K562 (cell line): ENCODE data around the gene ANO8. TPM values are rescaled to one million over a fixed set of nuclear protein-coding genes. Genes with fewer than 3 reads are reported as not detected.
A peak's percentile ranks its signal among the peaks of the same experiment; 100 is the strongest.

Source experiments
- CBFB ChIP-seq: sonication (generic); formaldehyde crosslinking; IDR thresholded peaks from 2 replicates; pipeline ENCODE4 v1.4.0; 2020; ENCODE audit warnings: mild to moderate bottlenecking, missing genetic modification reagents
- GABPB1 ChIP-seq: sonication (generic); formaldehyde crosslinking; IDR thresholded peaks from 2 replicates; pipeline ENCODE4 v1.8.0; 2022; ENCODE audit warnings: mild to moderate bottlenecking, missing genetic modification reagents
- HDAC1 ChIP-seq, 2 experiments: fragments of 450-650 bp; IDR thresholded peaks; 2 replicates each; pipeline ENCODE4 v1.6.1; 2016 to 2017; ENCODE audit warnings: inconsistent platforms in 1 of 2, mild to moderate bottlenecking in 1 of 2, moderate library complexity in 1 of 2
- HMG20B ChIP-seq: fragments of 250-450 bp; sonication (Bioruptor Pico); IDR thresholded peaks from 2 replicates; pipeline ENCODE4 v1.5.0; 2021; ENCODE audit warnings: mild to moderate bottlenecking
- MAFK ChIP-seq: IDR thresholded peaks from 2 replicates; pipeline ENCODE4 v1.6.1; 2011; ENCODE audit warnings: low read length, improper control_type of control experiment
- MECOM ChIP-seq: fragments of 250-450 bp; sonication (Bioruptor Pico); IDR thresholded peaks from 2 replicates; pipeline ENCODE4 v1.8.0; 2022; ENCODE audit warnings: inconsistent platforms
- MEF2A ChIP-seq: IDR thresholded peaks from 2 replicates; pipeline ENCODE4 v1.6.1; 2011; ENCODE audit warnings: low read depth, mild to moderate bottlenecking, low read length, moderate library complexity; ENCODE audit not compliant: control insufficient read depth
- NUFIP1 ChIP-seq: fragments of 450-650 bp; IDR thresholded peaks from 2 replicates; pipeline ENCODE4 v1.6.1; 2018; ENCODE audit not compliant: partially characterized antibody
- SP1 ChIP-seq: sonication (generic); formaldehyde crosslinking; IDR thresholded peaks from 2 replicates; pipeline ENCODE4 v1.8.1; 2022; ENCODE audit warnings: mild to moderate bottlenecking, missing genetic modification reagents
- ZBED1 ChIP-seq: IDR thresholded peaks from 2 replicates; pipeline ENCODE4 v1.6.1; 2014
- ZNF407 ChIP-seq: fragments of 450-650 bp; IDR thresholded peaks from 2 replicates; pipeline ENCODE4 v1.6.1; 2016; ENCODE audit warnings: low read depth
- polyA plus RNA-seq, 8 experiments: library from polyadenylated mRNA; depleted of rRNA in 4 of 8; stranded (reverse) in 5 of 8; unstranded in 3 of 8; fragments of >200 nt; fragmentation: Nextera tagmentation in 2 of 8; fragmentation: Illumina TruSeq in 1 of 8; extraction: Ambion mirVana in 2 of 8; extraction: Trizol in 1 of 8; gene quantifications; 2 replicates each; pipeline versions ENCODE4 v1.2.1 to v1.2.3, GENCODE V29; 2011 to 2014; ENCODE audit warnings: inconsistent platforms in 1 of 8, missing spikeins in 1 of 8
- total RNA-seq, 7 experiments: library from RNA; depleted of rRNA in 6 of 7; stranded (reverse); fragments of >200 nt in 6 of 7; fragmentation: Illumina TruSeq in 2 of 7; extraction: Trizol in 2 of 7; gene quantifications; 2 replicates each; pipeline versions ENCODE4 v1.2.1 to v1.2.3, GENCODE V29; 2011 to 2021; ENCODE audit warnings: low replicate concordance in 1 of 7
- TF ChIP-seq, protein P1 (sequence below): fragments of 250-450 bp; sonication (Bioruptor Pico); IDR thresholded peaks from 2 replicates; pipeline ENCODE4 v1.9.0; 2021; ENCODE audit warnings: mild to moderate bottlenecking, inconsistent platforms
- TF ChIP-seq, protein P2 (sequence below): fragments of 450-650 bp; IDR thresholded peaks from 2 replicates; pipeline ENCODE4 v1.6.1; 2016; ENCODE audit warnings: borderline replicate concordance
- TF ChIP-seq, protein P3 (sequence below): fragments of 200-800 bp; sonication (Bioruptor generic); IDR thresholded peaks from 2 replicates; pipeline ENCODE4 v1.6.1; 2017; ENCODE audit warnings: missing genetic modification characterization, missing compliant biosample characterization

ANO8 gene
- total and polyA plus RNA-seq, 9 of the 15 experiments (the other 6 are each of a cell fraction or from before 2014, with no cell fraction given): 0.07 to 7.6 (median 2.3) TPM; not detected in 1

- TF ChIP-seq HDAC1 (IDR thresholded peaks at IDR 0.05) (0 out of 4 replicates have a peak, but pooled peaks of 1 of the 2 experiments have one; percentile 25), MEF2A (no peak), MECOM (CRISPR knock-in tag) (peak; percentile 33; the same call in 1 of the 2 replicates), SP1 (CRISPR knock-in tag) (no peak), MAFK (no peak), CBFB (CRISPR knock-in tag) (peak; percentile 88; the same call in 1 of the 2 replicates), HMG20B (CRISPR knock-in tag) (no peak), NUFIP1 (no peak), GABPB1 (CRISPR knock-in tag) (peak; percentile 64), ZNF407 (no peak), ZBED1 (no peak)
- TF ChIP-seq, protein P1, sequence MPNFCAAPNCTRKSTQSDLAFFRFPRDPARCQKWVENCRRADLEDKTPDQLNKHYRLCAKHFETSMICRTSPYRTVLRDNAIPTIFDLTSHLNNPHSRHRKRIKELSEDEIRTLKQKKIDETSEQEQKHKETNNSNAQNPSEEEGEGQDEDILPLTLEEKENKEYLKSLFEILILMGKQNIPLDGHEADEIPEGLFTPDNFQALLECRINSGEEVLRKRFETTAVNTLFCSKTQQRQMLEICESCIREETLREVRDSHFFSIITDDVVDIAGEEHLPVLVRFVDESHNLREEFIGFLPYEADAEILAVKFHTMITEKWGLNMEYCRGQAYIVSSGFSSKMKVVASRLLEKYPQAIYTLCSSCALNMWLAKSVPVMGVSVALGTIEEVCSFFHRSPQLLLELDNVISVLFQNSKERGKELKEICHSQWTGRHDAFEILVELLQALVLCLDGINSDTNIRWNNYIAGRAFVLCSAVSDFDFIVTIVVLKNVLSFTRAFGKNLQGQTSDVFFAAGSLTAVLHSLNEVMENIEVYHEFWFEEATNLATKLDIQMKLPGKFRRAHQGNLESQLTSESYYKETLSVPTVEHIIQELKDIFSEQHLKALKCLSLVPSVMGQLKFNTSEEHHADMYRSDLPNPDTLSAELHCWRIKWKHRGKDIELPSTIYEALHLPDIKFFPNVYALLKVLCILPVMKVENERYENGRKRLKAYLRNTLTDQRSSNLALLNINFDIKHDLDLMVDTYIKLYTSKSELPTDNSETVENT (CRISPR knock-in tag): no peak
- TF ChIP-seq, protein P2, sequence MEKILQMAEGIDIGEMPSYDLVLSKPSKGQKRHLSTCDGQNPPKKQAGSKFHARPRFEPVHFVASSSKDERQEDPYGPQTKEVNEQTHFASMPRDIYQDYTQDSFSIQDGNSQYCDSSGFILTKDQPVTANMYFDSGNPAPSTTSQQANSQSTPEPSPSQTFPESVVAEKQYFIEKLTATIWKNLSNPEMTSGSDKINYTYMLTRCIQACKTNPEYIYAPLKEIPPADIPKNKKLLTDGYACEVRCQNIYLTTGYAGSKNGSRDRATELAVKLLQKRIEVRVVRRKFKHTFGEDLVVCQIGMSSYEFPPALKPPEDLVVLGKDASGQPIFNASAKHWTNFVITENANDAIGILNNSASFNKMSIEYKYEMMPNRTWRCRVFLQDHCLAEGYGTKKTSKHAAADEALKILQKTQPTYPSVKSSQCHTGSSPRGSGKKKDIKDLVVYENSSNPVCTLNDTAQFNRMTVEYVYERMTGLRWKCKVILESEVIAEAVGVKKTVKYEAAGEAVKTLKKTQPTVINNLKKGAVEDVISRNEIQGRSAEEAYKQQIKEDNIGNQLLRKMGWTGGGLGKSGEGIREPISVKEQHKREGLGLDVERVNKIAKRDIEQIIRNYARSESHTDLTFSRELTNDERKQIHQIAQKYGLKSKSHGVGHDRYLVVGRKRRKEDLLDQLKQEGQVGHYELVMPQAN: no peak
- TF ChIP-seq, protein P3, sequence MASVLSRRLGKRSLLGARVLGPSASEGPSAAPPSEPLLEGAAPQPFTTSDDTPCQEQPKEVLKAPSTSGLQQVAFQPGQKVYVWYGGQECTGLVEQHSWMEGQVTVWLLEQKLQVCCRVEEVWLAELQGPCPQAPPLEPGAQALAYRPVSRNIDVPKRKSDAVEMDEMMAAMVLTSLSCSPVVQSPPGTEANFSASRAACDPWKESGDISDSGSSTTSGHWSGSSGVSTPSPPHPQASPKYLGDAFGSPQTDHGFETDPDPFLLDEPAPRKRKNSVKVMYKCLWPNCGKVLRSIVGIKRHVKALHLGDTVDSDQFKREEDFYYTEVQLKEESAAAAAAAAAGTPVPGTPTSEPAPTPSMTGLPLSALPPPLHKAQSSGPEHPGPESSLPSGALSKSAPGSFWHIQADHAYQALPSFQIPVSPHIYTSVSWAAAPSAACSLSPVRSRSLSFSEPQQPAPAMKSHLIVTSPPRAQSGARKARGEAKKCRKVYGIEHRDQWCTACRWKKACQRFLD: no peak
Observed at GRCh38 chr19:17282488-17283125, 52.0 kb downstream of the ANO8 start (continued).
